Activated CD8-positive, alpha-beta memory T cell treated with anti-CD3 and anti-CD28 coated beads, Interleukin-2, amount 50 U/mL, for 1 hour (primary cell): ENCODE data around the gene TIMP3.
"Not testable (repeated sequence)": the region's sequence is repeated elsewhere in the genome, so short reads cannot be mapped to it uniquely, and the experiment has no call there.

Source experiments
- DNase-seq: peaks from one replicate; pipeline ENCODE4 v3.0.0-alpha.2; 2020; ENCODE audit errors: extremely low read depth

The TIMP3 gene

DNA sequence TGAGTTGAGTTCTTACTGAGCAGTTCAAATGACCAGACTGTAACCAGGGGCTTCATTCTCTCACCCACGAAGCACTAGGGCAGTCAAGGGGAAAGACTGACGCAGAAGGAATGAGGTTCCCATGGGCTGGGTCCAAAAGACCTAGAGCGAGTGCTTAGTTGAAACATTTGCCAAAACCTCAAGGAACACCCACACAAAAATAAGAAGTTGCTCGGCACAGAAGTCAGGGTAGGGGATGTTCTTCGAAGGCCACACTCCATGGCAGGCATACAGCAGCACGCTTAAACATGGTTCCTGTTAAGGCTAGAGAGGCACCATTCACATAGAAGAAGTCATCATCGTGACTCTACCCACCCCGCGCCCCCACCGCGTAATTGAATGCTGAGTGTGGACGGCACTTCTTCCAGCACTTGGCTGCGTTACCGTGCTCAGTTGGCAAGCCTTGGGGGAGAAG is 52.9 kb downstream of the TIMP3 start:
- DNase-seq, result no peak

DNA sequence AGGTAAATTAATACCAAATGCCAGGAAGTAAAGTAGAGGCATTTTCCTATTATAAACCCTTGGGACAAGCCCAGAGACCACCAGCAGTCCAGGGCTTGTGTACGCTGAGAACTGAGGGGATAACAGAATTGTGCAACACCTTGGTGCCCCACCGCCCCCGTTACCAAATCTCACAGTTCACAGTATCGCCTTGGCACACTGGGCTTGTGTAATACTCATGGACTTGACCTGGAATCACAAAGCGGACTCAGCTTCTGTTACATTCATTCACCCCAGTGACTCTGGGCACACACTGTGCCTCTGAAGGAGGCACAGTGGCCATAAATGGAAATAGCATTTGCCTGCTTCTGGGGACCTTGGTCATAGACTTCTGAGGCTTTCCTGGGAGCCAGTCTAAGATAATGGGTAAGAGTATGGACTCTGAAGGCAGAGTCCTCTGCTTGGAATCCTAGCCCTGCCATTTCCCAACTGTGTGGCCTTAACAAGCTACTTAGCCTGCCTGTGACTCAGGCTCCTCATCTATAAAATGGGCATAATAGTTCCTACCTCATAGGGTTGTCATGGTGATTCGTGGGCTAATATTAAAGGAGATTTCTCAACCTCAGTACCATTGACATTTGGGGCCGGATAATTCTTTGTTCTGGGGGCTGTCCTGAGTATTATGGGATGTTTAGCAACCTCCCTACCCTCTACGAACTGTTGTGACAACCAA is 53.7 kb downstream of the TIMP3 start:
- no peak for DNase-seq

DNA sequence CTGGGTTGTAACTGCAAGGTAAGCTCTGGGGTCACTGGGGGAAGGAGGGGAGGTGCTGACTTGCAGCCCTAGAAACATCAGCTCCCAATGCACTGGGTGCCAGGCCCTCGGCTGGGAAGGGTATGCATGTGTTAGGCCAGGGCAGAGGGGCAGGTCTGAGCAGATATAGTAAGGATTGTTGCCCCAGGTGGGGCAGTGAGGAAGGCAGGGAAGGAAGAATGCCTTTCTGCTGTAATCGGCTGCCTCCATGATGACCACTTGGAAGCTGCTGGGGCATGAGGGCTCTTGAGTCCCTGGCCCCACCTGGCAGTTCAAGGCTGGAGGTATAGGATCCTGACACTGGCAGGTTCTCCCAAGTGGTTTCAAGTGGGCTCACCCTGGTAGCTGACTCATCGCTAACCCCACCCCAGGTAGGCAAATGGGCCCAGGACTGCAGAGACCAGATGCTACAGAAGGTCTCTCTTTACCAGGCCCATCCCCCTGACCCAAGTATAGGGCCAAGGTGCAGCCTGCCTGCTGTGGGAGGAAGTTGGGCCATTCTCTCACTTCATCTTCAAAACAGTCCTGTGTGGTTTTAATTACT is 56.7 kb downstream of the TIMP3 start:
- no peak for DNase-seq

DNA sequence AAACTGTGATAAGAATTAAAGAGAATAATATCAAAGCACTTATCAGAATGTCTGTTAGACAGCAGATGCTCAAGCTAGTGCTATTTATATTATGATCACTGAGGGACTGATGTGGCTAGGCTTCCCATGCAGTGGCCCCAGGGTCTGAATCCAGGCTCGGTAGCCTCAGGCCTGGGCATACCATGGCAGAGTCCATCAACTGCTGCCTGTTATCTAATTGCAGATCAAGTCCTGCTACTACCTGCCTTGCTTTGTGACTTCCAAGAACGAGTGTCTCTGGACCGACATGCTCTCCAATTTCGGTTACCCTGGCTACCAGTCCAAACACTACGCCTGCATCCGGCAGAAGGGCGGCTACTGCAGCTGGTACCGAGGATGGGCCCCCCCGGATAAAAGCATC is 57.5 kb downstream of the TIMP3 start:
- no peak for DNase-seq

DNA sequence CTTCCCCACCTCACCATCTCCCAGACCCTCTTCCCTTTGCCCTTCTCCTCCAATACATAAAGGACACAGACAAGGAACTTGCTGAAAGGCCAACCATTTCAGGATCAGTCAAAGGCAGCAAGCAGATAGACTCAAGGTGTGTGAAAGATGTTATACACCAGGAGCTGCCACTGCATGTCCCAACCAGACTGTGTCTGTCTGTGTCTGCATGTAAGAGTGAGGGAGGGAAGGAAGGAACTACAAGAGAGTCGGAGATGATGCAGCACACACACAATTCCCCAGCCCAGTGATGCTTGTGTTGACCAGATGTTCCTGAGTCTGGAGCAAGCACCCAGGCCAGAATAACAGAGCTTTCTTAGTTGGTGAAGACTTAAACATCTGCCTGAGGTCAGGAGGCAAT is 58.2 kb downstream of the TIMP3 start:
- no peak for DNase-seq

DNA sequence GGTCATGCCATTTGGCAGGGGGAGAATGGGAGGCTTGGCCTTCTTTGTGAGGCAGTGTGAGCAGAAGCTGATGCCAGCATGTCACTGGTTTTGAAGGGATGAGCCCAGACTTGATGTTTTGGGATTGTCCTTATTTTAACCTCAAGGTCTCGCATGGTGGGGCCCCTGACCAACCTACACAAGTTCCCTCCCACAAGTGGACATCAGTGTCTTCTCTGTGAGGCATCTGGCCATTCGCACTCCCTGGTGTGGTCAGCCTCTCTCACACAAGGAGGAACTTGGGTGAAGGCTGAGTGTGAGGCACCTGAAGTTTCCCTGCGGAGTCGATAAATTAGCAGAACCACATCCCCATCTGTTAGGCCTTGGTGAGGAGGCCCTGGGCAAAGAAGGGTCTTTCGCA is 59.8 kb downstream of the TIMP3 start:
- no peak for DNase-seq

DNA sequence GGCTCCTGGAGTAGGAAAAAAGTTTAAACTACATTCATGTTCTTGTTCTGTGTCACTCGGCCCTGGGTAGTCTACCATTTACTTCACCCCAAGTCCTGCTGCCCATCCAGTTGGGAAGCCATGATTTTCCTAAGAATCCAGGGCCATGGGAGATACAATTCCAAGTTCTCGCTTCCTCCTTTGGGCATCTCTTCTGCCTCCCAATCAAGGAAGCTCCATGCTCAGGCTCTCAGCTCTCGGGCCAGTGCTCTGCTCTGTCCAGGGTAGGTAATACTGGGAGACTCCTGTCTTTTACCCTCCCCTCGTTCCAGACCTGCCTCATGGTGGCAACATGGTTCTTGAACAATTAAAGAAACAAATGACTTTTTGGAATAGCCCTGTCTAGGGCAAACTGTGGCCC is 60.6 kb downstream of the TIMP3 start:
- DNase-seq, result no peak

DNA sequence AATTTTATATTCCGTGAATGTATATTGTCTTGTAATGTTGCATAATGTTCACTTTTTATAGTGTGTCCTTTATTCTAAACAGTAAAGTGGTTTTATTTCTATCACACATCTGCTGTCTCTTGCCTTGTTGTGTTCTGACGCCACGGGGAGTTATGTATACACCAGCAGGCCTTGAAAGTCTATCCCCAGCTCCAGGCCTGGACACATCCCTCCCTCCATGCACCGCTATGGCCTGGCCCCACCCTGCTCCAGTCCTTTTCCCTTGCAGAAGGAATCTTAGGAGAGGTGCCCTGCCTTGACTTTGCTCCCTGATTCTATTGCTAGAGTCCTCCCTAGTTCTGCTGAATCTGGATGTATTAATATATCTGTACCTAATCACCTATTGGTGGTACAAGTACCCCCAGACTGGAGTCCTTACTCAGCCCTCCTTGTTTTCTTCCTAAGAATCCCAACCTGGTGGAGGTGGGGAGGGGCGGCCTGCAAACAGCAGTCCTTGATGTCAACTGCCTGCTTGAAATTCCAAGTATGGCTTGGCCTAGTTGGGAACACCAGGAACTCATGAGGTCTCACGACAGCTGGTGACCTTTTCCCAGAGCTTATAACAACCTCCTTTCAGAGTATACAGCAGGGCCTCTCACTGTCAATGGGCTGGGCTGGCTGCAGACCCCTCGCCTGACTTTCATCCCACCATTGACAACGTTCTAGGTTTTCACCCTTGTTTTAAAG is 61.6 kb downstream of the TIMP3 start:
- no peak for DNase-seq

DNA sequence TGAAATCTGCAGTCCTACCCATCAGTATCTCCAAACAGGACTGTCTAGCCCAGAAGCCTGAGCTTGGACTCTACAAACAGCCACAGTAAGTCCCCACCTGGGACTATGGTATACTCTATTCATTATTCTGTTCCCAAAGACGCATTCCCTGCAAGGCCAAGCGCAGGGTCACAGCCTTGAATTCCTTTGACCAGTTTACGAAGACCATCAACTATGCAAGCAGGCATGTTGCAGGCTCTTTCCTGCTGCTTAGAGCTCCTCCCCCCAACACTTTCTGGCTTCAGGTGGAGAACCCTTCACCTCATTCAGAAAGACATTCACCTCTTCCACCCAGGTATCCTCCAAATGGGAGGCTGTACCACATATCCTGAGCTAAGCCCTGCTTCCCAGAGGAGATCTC is 62.5 kb downstream of the TIMP3 start:
- DNase-seq, result no peak

DNA sequence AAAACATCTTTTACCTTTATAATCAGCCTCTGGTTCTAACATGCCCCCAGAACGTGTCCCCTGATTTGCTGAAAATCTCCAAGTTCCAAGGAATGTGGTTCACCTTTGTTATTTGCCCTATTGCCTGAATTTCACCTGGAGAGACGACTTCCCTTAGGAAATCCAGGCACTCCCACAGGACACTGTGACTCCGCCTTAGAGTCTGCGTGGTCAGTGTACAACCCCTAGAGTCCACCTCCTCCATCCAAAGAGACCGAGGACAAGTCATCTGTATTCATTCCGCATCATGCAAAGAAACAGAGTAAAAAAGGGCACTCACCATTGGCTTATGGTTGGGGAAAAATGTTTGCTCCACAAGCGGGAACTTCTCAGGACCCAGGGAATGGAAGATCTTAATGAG is 63.1 kb downstream of the TIMP3 start:
- DNase-seq, result no peak

DNA sequence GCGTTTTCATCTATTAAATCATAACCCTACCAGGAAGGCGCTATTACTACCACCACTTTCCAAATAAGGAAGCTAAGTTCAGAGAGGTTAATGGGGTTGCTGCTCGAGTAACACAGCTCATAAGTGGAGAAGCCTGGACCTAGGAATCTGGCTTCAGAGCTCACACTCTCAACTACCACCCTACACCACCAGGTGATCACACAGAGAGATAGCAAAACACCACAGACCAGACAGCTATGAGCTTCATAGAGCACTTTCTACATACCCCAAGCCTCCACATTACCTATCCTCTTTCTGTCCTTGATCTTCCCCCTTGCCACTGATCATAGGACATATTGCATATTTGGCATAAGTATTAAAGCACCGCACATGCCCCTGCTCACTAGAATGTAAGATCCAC is 65.4 kb downstream of the TIMP3 start:
- no peak for DNase-seq

DNA sequence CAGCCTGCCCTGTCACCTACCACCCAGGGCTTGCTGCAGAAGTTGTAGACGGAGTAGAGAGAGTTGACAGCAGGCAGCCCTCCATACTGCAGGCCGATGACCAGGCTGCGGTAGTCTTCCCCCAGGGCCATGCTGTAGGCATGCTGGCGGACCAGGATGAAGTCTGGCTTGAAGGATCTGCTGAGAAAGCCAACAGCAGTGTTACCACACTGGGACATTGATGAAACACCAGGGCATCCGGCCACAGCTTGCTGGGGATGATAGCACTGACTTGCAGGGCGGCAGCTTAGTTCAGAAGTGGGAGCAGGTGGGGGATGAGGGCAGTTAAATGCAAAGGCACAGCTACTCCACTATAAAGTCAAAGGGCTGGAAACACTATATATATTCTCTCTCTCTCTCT is 67.4 kb downstream of the TIMP3 start:
- no peak for DNase-seq

DNA sequence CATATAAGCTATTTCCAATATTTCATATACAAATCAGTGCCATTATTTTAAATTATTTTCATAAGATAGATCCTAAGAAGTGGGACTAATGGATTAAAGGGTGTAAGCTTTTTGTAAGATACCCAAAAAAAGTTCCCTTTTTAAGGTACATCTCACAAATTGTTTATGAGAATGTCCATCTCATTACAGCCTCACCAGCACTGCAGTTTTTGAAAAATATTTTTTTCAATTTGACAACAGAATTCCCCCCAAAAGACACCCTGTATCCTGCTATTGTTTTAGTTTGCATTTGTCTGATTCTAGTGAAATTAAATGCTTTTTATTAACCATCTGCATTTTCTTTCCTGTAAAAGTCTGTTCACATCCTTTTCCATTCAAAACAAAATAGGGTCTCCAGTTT is 69.0 kb downstream of the TIMP3 start:
- DNase-seq, result no peak

DNA sequence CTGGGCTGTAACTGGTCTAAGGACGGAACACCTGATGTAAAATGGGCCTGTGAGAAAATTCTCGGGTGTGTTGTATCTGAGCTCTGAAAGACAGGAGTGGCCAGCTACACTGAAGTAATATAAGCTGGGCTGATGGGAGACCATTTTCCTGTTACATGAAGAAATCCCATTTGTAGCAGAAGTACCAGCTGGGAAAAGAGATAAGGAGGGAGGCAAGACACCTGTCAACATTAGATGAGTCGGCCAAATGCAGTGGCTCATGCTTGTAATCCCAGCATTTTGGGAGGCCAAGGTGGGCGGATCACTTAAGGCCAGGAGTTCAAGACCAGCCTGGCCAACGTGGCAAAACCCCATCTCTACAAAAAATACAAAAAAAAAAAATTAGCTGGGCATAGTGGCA is 72.1 kb downstream of the TIMP3 start:
- not testable (repeated sequence) for DNase-seq

DNA sequence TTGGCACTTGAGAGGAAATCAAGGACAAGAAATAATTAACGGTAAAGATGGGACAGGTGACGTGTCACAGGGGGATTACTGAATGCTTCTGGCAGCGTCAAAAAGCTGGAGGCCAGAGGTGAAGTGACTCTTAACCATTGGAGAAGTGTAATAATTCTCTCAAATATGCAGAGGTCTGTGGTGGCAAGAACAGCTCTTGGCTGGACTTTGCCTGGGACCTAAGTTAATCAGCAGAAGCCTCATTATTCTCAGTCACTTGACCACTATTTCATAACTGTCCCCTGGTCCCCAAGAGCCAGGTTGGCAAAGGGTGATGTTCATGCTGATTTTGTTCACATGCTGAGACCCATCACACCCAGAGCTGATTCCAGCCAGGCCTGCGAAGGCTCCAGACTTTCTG is 72.9 kb downstream of the TIMP3 start:
- DNase-seq, result no peak

DNA sequence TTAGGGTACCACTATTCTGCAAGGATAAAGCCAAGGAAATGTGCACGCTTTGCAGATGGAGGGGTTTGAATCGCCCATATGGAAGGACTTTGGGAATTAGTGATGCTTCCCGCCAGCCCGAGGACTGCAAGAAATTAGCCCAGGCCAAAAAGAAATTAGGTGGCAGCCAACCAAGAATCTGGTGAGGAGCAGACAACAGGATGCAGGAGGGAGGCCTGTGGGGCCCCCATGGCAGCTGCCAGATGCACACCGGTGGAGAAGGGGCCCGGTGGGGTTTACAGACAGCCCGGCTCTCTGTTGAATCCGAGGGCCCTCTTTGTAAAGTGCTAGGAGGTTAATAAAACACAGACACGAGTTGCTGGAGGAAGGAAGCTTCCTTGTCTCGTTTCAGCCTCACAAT is 73.5 kb downstream of the TIMP3 start:
- no peak for DNase-seq

DNA sequence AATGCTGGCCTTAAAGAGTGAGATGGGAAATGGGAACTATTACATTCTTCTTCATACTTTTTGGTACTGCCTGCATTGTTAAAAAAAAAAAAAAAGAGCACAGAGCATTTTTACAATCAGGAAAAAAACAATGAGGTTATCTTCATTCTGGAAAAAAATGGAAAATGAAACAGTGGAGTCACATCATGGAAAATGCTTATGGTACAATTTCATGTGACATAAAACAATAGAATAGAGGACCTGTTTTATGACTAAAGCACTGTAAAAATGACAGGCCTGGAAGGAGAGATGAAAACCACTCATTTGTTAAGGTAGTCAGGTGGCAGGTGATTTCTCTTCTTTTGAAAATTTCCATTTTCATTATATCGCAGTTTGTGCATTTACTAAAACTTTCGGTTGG is 75.0 kb downstream of the TIMP3 start:
- DNase-seq, result no peak

DNA sequence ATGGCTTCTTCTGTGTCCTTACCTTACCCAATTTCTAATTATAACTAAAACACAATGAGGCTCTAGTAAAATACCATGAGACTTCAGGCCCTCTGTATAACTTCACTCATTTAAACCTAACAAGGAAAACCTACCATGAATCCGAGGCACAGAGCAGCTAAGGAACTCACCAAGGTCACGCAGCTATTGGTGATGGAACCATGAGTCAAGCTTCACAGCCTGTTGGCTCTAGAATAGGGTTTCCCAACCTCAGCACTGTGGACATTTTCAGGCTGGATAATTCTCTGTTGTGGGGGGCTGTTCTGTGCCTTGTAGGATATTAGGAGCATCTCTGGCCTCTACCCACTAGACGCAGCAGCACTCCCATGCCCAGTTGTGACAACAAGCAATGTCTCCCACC is 75.7 kb downstream of the TIMP3 start:
- no peak for DNase-seq

DNA sequence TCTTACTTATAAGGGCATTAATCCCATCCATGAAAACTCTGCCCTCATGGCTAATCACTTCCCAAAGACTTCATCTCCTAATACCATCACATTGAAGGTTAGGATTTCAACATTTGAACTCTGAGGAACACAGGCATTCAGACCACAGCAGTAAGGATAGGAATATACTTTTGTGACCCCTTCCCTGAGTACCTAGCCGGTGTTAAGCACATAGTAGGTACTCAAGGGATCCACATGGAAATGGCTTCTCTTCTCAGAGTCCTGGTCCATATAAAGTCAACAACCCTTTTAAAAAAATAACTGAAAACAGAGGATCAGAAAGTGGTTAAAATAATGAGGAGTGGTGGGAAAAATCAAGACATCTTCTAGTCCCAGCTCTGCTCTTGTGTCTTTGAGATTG is 78.0 kb downstream of the TIMP3 start:
- DNase-seq, result no peak

DNA sequence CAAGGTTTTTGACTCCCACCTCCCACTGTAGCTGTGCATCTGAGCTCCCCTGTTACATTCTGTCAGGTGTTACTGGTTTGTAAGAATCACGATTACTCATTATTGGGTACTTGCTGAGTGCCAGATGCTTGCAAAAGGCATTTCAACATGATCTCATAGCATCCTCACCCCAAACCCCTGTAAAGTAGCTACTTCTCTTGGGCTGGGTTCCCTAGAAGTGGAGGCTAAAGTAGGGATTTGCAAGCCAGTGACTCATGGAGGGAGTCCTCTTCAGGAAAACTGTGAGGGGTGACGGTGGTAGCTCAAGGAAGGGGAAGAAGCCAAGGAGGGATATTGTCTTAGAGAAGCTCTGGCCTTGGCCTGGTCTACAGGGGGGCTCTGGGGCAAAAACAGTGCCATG is 78.6 kb downstream of the TIMP3 start:
- DNase-seq, result no peak

DNA sequence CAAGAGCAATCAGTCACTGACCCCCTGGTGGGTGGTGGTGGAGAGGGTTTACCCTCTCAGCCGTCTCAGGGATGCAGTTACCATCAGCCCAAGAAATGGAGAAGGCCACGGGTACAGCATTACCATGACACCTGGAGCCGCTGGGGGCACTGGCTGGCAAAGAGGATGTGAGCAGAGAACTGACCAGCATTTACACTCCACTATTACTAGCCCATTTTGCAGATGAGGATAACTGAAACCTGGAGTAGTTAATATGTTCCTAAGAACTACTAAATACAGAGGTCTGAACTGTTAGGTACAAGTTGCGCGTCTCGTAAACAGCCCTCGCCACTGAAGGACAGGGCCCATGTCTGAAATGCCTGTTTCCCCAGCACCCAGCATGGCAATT is 79.0 kb downstream of the TIMP3 start:
- no peak for DNase-seq

DNA sequence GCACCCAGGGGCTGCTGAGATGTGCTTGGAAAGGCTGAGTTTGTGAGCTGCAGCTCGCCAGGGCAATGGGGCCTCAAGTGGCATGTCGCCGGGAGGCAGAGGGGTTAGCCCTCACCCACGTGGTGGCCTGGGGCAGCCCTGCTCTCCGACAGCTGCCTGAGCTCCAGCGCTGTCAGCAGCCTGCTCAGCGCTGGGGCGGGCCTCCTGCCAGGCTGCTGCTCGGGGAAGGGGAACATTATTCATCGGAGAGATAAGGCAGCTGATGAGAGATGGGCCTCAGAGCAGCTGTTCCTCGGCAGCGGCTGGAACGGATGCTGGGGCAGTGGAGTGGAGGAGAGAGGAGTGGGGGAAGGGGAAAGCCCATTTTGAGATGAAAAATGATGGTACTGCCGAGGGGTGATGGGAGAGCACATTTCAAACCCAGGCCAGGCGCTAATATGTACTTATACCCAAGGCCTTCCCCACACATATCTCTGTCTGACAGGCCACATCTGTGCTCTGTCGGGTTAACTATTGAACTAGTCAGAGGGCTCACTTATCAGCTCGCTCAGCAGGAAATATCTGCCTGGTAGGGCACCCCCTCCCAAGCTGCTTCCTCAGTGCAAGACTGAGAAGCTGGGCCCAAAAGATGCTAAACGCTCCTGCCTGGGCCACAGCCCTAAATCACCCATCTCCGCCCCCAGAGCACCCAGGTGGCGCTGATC is 79.5 kb downstream of the TIMP3 start:
- no peak for DNase-seq

DNA sequence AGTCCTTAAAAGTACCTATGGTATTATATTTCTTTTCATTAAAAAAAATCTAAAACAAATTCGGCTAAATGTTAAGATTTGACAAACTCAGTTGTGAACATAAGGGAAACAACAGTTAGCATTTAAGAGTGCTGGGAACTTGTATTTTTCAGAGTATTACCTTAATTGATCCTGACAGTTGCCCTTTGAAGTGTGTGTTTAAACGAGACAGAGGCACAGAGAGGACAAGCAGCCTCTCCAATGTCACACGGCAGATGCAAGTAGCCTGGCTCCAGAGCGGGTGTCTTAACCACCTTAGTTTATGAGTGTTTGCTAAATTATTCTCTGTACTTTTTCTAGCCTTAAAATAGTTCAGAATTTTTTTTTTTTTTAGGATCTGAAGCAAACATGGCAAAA is 80.9 kb downstream of the TIMP3 start:
- DNase-seq, result no peak
